Inferior parietal cortex (tissue), 1 donor: ENCODE data around the gene ULBP1.
"Not testable (repeated sequence)": the region's sequence is repeated elsewhere in the genome, so short reads cannot be mapped to it uniquely, and the experiment has no call there.

Source experiments
- DNase-seq: peaks from one replicate; pipeline ENCODE4 v3.0.0-alpha.2; 2016; ENCODE audit errors: extremely low spot score

ULBP1 gene

DNA sequence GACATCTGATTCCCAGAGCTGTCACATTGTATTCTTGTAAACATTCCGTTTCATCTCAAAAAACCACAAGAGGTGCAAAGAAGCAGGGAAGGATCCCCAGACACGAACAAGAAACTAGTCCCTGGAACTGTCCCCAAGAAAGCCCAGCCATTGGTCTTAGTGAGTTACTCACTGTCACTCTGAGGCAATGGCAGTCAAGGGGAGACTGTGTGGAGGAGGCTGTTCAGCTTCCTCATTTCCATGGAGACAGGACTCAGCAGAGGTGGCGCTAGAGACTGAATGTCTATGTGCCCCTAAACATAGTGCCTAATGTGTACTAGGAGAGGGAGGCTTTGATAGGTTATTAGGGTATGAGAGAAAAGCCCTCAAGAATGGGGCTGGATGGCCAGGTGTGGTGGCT is 11.1 kb downstream of the ULBP1 start:
- no peak for DNase-seq

DNA sequence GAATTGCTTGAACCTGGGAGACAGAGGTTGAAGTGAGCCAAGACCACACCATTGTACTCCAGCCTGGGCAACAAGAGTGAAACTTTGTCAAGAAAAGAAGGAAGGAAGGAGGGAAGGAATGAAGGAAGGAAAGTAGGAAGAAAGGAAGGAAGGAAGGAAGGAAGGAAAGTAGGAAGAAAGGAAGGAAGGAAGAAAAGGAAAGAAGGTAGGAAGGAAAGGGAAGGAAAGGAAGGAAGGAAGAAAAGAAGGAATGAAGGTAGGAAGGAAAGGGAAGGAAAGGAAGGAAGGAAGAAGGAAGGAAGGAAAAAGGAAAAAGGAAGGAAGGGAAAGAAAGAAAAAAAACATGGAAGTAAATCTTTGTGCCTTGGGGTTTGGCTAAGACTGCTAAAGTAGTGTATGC is 11.7 kb downstream of the ULBP1 start:
- no peak for DNase-seq

DNA sequence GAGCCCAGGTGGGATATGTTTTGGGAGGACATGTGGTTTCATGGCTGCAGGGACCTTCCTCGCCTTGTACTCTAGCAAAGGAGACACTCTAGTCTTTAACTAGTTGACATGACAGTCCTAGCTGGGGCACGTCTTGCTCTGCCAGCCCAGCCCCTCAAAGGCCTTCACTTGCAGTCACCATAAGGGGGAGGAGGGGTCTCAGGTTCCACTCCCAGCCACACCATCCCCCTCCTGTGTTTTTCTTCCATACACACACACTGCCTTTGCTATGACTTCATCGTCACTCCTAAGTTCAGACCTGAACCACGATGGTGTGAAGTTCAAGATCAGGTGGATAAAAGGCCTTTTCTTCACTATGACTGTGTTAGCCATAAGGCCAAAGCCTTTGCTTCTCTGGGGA is 13.5 kb downstream of the ULBP1 start:
- no peak for DNase-seq

DNA sequence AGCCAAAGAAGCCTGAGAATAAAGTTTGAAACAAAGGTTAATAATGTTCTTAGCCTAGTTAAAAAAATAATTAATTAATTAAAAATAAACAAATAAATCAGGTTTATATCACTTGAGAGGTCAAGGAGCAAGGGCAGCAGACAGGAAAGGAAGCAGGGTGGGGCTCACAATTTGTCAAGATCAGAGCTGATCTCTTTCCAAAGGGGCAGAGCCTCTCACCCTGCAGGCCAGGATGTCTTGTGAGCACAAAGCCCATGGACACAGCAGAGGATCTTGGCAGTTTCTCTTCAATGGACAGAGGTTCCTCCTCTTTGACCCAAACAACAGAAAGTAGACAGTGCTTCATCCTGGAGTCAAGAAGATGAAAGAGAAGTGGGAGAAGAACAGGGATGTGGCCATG is 14.9 kb downstream of the ULBP1 start:
- no peak for DNase-seq

DNA sequence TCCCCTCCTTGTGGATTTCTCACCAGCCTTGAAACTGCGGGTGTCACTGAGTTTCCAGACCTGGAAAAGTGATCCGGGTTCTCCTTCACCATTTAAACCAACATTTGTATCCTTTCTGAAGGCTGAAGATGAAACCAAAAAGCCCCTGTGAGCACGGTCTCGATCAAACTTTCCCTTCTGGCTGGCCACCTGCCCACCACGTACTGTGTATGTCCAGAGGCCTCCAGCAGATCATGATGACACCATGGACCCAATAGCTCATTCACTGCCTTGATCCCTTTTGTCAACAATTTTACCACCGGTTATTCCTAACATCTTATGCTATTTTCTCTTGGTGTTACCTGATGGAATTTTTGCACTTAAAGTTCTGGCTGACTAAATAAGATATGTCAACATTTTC is 15.6 kb downstream of the ULBP1 start:
- DNase-seq = no peak

DNA sequence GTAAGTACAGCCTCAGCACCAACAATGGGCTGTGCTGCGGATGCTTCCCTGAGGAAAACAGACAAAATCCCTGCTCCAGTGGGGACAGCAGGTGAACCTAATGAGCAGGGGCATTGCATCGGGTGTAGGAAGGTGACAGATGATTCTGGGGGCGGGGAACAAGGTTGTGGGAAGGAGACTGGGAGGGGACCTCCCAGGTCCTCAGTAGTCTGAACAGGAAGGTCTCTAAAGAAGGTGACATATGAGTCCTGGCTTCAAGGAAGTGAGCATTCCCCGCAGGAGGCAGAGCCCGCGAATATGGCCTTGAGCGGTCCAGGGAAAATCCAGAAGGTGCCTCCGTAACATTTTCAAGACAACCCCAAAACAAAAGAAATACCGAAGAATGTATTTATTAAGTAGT is 19.4 kb downstream of the ULBP1 start:
- DNase-seq = no peak

DNA sequence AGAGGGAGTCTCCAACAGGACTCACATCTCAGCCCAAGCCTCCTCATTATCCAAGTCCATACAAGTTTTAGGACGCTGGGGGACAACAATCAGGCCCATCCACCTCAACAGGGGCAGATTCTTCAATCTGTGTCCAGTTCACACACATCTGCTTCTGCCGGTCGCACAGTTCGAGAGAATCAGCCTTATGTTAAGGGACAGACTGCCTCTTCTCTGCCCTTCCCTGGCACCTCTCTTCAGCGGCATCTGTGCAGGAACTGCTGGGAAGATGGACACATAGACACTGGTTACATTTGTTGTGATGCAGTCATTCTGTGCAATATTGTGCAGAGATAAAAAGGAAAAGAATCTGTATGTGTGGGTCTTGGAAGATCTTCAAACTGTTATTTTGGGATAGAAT is 21.0 kb downstream of the ULBP1 start:
- no peak for DNase-seq

DNA sequence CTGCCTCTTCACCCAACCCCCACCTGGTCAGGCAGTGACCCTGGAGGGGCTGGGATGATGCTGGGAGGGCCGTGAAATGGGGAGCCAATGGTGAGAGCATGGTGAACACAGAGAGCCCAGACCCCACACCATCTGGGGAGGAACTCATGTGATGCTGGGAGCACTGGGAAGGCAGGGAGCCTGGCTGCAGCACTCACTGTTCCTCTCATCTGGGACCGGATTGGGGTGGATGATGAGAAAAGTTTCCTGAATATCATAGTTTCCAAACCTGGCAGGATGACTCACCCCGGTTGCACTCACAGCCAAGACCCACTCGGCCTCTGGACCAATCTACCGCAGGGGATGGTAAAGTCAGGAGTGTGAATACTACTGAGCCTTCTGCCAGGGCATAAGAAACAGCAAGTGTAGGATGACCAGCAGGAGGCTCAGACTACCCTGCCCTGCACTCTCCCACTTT is 21.8 kb downstream of the ULBP1 start:
- no peak for DNase-seq

DNA sequence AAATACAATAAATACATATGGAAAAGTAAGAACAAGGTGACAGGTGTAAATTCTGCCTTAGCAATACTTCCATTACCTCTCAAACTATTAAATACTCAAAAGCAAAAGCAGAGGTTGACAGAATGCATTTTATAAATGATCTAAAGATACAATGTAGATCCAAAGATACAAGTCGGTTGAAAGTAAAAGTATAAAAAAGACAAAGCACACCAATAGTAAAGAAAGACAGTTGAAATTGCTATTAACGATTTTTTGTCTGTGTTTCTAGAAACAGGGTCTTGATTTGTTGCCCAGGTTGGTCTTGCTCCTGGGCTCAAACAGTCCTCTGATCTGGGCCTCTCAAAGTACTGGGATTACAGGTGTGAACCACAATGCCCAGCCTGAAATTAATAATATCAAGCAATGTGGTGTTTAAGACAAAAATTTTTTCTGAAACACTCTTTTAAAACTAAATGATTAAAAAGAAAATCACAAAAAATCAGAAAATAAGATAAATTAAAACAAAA is 23.9 kb downstream of the ULBP1 start:
- DNase-seq = no peak

DNA sequence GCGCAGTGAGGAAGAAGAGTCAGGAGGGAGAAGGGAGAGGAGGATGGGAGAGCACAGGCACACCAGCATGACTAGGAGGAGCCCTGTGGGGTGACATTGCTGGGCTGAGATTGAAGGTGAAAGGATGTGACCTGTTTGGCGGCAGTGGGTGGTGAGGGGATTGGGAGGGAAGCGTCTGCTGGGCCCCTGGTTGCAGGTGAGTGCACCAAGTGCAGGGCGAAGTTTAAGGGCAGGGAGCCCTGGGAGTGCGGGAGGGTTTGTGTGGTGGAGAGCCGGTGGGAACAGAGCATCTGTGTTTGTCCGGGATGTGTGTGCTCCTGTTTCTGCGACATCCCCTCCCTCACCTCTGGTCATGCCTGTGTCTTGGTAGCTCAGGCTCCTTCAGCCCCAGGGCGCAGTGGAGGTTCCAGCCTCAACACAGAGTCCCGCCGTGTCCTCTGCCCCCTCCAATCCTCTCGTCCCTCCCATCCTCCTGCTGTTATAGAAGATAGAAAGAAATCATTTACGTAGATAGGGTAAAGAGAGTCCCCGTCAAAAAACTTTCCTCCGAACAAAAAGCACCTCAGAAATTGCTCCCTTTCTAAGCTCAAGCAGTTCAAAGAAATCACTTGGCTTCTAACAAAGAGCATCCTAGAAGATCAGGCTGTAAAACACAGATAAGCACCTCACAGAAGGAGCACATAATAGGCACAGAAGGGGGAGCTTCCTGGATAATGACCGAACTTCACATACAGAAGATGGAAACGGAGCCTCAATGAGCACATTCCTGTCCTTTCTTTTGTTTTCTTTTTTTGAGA is 25.0 kb downstream of the ULBP1 start:
- DNase-seq = no peak

DNA sequence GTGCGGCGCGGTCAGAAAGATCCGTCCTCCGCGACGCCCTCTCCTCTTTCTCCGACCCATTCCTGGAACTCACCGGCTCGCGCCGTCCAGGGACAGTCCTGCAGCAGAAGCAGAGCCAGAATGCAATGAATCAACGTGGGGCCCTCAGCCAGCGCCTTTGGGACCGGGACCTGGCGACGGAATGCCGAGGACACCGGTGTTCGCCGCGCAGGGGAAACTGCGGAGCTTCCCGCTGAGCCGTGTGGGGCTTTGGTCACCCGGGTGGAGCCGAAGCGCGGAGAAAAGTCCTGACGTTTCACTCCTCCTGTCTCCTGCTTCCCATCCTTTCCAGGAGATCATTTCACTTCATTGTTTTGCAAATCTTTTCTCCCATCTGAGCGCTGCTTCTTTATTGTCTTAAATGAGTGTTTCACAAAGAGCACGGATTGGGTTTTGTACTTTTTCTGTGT is 26.5 kb downstream of the ULBP1 start:
- no peak for DNase-seq

DNA sequence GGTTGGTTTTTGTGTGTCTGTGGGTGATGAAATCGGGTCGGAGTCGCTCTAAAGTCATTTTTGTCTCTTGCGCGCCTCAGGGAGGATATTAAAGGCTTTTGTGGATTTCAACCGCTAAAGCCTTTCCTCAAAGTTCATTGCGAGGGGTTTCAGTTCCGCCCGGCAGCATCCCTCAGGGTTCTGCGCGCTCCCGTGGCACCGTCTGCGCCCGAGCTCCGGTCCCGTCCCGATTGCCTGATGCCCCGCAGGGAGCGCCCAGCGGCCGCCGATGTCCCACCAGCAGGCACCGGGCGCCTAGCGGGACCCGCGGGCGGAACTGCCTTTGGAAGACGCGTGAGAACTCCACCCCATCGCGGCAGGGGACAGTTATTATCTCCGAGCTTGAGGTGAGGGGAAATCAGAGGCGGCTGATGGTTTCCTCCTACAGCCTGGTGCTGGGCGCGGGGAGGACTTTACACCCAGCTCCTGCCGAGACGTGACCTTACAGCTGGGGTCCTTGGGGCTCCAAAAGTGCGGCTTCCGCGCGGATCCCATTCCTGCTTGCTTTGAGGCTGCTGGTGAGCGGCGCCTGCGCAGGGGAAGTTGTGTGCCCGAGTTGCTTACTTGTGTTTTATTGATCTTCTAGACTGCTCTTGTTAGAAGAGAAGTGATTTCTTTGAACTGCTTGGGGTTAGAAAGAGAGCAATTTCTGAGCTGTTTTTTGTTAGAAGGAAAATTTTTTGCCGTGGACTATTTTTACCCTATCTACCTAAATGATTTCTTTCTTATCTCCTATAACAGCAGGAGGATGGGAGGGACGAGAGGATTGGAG is 27.1 kb downstream of the ULBP1 start:
- DNase-seq = no peak

DNA sequence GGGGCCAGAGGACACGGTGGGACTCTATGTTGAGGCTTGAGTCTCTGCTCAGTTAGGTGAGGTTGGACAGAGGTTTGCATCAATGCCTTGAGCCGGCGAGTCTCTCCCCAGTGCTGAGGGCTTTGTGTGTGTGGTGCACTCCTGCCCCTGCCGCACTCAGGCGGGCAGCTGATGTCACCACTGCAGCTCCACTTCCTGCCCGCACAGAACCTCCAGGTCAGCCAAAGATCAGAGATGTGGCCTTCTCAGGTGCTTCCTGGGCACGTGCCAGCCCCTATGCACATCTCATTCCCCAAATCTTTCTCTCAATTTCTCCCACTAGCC is 27.7 kb downstream of the ULBP1 start:
- DNase-seq = not testable (repeated sequence)

DNA sequence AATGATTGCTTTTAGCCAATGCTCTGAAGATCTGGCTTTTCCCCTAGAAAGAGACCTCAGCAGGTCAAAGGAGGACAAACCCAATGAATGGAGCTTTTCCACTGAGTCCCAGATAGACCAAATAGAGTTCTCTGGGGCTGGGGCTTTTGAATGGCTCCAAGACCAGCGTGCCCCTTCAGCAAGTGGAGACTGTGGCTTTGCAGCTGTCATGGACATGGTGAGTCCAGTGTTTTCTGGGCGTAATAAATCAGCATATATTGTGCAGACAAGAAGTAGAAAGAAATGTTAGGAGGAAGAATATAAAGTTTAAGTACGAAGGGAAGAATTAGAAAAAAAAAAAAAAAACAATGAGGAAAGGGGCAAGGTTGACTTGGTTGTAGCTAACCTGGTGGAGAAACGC is 28.1 kb downstream of the ULBP1 start:
- no peak for DNase-seq

DNA sequence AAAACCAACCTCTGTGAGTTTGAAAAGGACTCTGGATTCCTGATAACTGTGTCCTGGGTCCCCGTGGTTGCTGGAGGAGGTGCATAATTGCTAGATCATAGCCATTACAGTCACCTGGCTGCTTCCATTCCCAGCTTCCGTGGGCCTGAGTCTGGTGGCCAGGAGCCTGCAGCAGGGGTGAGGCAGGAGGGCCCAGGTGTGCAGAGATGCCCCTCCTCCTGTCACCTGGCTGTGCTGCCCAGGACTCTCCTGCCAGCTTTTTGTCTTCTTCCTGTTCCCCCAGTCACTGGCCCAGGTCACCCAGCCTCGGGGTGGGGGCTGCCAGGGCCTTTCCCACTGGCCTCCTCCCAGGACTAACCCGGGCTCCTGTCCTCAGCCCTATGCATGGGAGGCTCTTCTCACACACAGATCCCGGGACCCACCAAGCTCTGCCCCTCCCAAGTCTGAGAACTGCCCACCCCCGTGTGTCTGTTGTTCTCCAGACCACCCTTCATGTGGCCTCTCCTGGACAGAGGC is 31.6 kb downstream of the ULBP1 start:
- DNase-seq = no peak

DNA sequence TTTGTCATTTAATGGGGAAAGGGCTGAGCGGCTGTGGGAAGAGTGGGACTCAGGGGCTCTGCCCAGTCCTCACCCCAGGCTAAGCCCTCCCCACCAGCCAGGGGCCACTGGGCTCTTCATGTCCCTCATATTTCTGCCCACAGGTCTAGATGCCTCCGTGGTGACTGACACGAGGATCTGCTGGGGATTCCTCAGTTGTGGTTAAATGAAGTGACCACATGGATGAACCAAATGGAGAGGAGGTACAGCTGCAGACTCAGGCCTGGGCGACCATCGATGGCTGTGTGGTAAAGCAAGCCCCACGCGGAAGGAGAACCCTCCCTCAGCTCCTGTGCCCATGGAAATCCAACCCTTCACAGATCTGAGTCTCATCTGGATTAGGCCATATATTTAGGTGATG is 32.2 kb downstream of the ULBP1 start:
- DNase-seq = no peak

DNA sequence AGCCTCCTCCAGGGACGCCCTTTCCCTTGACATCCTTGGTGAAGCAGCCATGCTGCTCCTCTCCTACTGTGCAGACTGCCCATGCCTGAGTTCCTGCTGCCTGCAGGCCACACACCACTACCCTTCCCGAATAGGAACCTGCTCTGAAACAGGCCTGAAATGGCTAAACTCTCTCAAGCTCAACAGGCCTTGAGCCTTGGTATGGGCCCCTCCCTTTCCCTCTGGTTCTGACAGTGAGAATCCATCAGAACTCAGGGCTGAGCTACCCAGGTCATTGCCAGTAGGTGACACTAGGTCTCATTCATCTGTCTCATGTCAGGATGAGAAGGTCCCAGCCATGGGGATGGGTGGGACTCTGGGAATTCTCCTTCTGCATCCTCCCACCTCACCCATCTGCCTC is 35.9 kb downstream of the ULBP1 start:
- no peak for DNase-seq

DNA sequence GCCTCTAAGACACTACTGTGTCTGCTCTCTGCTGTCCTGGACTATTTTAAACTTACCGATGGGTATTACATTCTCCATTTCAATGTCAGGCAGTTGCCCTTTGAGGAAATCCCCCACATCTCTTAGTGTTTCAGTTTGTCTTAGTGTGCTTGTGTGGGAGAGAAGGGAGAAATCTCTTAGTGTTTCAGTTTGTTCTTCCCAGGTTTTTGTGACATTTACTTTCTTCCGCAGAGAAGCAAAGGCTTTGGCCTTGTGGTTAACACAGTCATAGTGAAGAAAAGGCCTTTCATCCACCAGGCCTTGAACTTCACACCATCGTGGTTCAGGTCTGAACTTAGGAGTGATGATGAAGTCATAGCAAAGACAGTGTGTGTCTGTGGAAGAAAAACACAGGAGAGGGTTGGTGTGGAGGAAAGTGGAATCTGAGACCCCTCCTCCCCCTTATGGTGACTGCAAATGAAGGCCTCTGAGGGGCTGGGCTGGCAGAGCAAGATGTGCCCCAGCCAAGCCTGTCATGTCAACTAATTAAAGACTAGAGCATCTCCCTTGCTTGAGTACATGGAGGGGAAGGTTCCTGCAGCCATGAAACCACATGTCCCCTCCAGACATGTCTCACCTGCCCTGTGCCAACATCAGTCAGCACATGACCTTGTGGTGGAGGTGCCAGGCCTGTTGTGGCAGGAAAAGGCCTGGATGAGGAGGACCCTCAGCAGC is 37.7 kb downstream of the ULBP1 start:
- no peak for DNase-seq

DNA sequence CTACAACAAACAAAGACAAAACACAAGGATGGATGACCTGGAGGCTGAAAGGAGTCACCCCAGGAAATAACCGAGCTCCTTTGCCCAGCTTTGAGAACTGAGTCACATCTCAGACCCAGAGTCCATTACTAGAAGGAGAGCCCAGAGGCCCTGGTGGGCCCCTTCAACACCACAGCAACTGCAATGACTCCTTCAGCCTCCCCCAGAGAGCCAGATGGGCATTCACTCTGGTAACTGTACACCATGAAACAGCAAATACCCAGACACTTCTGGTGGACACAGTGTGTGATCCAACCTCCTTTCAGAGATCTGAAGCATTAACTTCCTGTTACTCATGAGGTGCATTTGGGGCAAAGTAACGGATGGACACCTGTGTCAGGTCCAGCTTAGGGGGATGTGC is 39.0 kb downstream of the ULBP1 start:
- DNase-seq = no peak

DNA sequence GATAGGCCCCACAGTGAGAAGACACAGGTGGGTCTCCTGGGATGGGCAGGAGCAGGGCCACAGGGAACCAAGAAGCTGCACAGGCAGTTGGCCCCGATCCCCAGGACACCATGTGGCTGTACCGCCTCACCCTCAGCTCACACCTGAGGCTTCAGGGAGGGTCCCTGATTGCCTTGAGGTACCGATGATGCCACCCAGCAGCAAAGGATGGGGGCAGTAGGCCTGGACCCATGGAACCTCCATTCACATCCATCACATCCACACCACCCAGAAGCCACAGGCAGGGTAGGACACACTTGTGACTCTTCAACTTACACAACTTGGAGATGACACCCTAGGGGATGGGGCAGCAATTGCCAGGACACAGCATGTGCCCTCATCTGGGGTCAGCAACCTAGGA is 39.9 kb downstream of the ULBP1 start:
- DNase-seq = not testable (repeated sequence)

DNA sequence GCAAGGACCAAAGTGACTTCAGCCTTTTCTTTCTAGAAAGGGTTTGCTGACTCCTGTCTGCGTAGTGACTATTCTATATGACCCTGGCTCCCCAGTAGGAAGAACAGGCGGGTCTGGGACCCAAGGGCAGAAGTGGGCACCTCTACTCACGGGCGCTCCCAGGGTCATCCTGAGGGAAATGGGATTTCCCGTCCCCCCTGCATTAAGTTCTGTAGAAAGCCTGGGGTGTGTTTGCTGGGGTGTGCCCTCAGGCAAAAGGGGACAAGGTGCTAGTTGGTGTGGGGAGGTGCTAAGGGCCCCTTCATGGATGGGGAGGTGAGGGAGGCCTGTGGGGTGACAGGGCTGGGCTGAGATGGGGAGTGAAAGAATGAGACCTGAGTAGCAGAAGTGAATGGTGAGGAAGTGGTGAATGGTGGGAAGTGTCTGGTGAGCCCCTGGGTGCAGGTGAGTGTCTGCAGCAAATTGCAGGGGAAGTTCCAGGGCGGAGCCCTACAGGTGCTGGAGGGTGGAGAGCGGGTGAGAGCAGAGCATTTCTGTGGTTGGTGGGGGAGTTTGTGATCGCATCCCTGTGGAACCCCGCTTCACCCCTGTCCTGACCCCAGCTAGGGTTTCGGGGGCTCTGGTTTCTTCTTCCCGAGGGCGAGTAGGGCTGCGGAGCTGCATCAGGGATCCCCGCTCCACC is 40.5 kb downstream of the ULBP1 start:
- DNase-seq = no peak
